Measurements from ENCODE around the gene CDH13. TPM values are rescaled to one million over a fixed set of nuclear protein-coding genes. Genes with fewer than 3 reads are reported as not detected.

CDH13 gene
- total RNA-seq, 1 donor from 2014 or later: 161 TPM

DNA sequence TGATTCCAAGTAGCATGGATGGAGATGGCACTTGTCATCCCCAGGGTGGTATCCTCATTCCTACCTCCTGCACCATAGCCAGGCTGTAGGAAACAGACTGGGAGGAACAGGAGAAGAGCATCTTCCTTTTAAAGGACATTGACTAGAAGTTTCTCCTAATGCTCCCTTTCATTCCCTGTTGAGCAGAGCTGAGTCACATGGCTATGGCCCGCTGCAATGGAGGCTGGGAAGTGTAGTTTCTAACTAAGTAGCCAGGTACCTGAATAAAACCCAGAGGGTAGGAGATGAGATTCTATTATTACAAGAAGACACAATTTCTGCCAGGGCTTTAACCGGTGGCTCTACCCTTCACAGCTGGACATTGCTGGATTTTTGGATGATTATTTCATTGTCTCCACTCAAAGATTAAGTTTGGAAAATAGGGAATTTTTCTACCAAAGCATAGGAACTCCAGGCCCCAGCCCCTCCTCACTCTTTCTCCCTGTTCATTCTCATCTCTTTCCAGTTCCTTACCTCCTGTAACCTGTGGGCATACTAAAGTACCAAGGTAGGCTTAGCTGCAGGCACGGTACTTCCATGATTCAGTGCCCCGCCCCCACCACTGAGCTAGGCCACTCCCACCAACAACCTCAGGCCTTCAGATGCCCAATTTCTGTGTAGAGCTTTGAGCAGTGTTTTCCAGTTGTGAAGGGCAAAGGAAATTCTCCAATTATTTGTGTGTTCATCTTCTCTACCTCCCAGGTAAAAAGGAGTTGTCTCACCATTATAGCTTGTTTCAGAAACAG, 378.3 kb downstream of the CDH13 start:
- intact Hi-C loops (cut with micrococcal nuclease): no loop called here
- no peaks in the 10 kb centered on the region for H3K9me3 ChIP-seq (replicated peaks)

DNA sequence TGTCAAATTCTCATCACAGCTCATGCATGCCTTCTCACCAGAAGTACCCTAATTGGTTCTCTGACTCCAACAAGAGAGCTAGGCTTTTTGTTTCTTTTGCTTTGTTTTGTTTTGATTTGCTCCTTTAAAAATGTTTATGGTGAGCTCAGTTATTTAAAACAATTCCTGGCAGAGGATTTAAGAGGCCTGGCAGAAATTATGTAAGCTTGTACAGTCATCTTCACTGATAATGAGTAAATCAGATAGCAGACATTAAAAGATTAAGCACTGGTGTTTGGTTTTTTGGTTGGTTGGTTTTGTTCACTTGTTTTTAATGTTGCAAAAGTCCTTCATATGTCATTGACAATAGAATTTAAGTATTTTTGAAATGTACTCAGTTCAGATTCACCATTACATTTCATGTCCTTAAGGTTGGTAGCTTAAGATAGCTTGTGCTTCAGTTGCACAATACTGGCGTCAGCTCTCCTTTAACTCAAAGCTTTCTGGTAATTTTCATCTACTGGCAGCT, 378.9 kb downstream of the CDH13 start:
- intact Hi-C loops (cut with micrococcal nuclease): no loop called here
- H3K36me3 ChIP-seq: no peaks in the 10 kb centered on the region
- no peak overlapping the region for H3K4me3 ChIP-seq
- H3K27me3 ChIP-seq (ENCODE audit: low read depth): no peaks in the 10 kb centered on the region
- TF ChIP-seq, protein P1, sequence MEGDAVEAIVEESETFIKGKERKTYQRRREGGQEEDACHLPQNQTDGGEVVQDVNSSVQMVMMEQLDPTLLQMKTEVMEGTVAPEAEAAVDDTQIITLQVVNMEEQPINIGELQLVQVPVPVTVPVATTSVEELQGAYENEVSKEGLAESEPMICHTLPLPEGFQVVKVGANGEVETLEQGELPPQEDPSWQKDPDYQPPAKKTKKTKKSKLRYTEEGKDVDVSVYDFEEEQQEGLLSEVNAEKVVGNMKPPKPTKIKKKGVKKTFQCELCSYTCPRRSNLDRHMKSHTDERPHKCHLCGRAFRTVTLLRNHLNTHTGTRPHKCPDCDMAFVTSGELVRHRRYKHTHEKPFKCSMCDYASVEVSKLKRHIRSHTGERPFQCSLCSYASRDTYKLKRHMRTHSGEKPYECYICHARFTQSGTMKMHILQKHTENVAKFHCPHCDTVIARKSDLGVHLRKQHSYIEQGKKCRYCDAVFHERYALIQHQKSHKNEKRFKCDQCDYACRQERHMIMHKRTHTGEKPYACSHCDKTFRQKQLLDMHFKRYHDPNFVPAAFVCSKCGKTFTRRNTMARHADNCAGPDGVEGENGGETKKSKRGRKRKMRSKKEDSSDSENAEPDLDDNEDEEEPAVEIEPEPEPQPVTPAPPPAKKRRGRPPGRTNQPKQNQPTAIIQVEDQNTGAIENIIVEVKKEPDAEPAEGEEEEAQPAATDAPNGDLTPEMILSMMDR (IDR thresholded peaks at IDR 0.05; ENCODE audit: borderline replicate concordance): no peak
- no peaks in the 10 kb centered on the region for H3K9me3 ChIP-seq (replicated peaks)
- H3K4me1 ChIP-seq: peaks cover 23% of the 10 kb centered on the region
- DNase-seq: no peak
- H3K27ac ChIP-seq (replicated peaks): no peak overlapping the region

More for the DNA sequence above, 378.3 kb downstream of the CDH13 start:
- DNase-seq: no peak
- H3K36me3 ChIP-seq: no peaks in the 10 kb centered on the region
- H3K4me3 ChIP-seq: no peak overlapping the region
- TF ChIP-seq, protein P1 (IDR thresholded peaks at IDR 0.05; ENCODE audit: borderline replicate concordance): no peak
- peaks cover 23% of the 10 kb centered on the region for H3K4me1 ChIP-seq
- no peak overlapping the region for H3K27ac ChIP-seq (replicated peaks)
- no peaks in the 10 kb centered on the region for H3K27me3 ChIP-seq (ENCODE audit: low read depth)

DNA sequence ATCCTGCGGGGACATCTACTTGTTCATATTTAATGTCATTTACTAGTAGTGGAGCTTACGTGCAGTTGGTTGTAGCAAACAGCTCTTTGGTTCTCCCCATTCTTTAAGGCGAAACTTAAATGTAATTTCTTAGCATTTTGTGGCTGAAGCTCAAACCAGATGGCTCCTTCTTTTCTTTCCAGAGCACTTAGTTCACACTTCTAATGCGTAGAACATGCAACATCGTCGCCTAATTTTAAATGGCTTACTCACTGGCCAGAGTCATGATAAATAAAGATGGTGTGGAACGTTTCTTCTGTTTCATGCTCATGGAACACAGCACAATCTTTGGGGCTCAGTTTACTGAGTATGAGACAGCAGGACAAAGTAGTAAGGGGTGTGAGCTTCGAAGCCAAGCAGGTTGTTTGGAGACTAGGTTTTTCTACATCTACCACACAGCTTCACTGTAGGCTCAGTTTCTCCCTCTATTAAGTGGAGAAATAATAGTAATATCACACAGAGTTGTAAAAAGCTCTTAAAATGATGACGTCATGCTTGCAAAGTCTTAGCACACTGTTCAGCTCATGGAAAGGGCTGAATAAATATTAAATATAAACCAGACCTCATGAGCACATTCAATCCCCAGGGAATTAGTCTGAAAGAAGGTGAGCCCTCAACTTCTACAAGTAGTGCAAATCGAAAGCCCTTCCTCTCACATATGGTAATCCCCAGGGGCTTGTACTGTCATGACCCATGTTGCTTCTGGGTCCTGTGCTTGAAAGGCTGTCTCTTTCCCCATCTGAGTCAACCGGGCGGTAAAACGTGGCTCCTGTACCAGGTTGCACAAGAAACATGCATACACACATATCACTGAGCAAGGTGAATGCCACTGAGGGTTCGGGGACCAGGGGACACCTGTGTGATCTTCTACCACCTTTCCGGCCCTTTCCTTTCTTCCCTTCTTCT, 384.3 kb downstream of the CDH13 start:
- H3K27me3 ChIP-seq (ENCODE audit: low read depth): no peaks in the 10 kb centered on the region
- no peak for DNase-seq
- TF ChIP-seq, protein P1 (IDR thresholded peaks at IDR 0.05; ENCODE audit: borderline replicate concordance): no peak
- H3K36me3 ChIP-seq: no peaks in the 10 kb centered on the region
- intact Hi-C loops (cut with micrococcal nuclease): no loop called here
- H3K27ac ChIP-seq (replicated peaks): no peak overlapping the region
- H3K4me1 ChIP-seq: peaks cover 2% of the 10 kb centered on the region
- H3K4me3 ChIP-seq: no peak overlapping the region
- no peaks in the 10 kb centered on the region for H3K9me3 ChIP-seq (replicated peaks)

DNA sequence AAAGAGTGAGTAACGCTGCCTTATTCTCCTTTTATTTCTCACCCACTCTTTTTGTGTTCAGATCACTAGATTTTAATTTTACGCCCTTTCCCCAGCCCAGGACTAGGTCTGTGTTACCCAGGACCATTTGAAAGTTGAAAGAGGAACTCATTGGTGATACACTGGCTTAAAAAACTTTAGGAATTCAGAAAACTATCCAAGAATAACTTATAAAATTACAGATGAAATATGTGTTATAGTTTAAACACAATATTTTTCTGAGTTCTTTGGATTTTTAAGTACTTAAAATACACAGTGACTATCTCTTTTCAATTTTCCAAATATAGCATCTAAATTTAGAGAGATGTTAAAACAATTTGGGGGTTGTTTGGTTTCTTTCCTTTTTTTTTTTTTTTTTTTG, 385.2 kb downstream of the CDH13 start:
- Histone ChIP-seq H3K27ac (replicated peaks) (no peak overlapping the region), H3K4me3 (no peak overlapping the region), H3K36me3 (no peaks in the 10 kb centered on the region), H3K9me3 (replicated peaks) (no peaks in the 10 kb centered on the region), H3K27me3 (ENCODE audit: low read depth) (no peaks in the 10 kb centered on the region), H3K4me1 (peaks cover 2% of the 10 kb centered on the region)
- no peak for DNase-seq
- intact Hi-C loops (cut with micrococcal nuclease): no loop called here
- TF ChIP-seq, protein P1 (IDR thresholded peaks at IDR 0.05; ENCODE audit: borderline replicate concordance): no peak

DNA sequence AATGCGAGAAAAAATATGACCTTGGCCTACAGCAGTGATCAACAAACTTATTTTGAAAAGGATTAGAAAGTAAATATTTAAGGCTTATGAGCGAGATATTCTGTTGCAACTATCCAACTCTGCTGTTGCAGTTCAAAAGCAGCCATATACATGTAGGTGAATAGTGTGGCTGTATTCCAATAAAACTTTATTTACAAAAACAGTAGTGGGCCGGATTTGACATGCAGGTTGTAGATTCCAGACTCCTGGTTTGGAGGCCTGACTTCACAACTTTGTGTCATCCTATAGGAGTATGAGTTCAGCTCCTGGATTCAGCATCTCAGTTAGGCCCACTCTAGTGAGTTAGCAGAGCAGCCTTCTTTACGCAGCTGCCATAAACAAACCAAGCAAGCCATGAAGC, 386.3 kb downstream of the CDH13 start:
- no peaks in the 10 kb centered on the region for H3K36me3 ChIP-seq
- no peaks in the 10 kb centered on the region for H3K27me3 ChIP-seq (ENCODE audit: low read depth)
- TF ChIP-seq, protein P1 (IDR thresholded peaks at IDR 0.05; ENCODE audit: borderline replicate concordance): no peak
- H3K27ac ChIP-seq (replicated peaks): no peak overlapping the region
- H3K4me3 ChIP-seq: no peak overlapping the region
- H3K9me3 ChIP-seq (replicated peaks): no peaks in the 10 kb centered on the region
- peaks cover 2% of the 10 kb centered on the region for H3K4me1 ChIP-seq
- intact Hi-C loops (cut with micrococcal nuclease): no loop called here
- no peak for DNase-seq

Data from left ventricle myocardium inferior (tissue), 1 donor.